Measurements from ENCODE around the gene SLC30A3. TPM values are rescaled to one million over a fixed set of nuclear protein-coding genes. Genes with fewer than 3 reads are reported as not detected.
"Not testable (repeated sequence)": the region's sequence is repeated elsewhere in the genome, so short reads cannot be mapped to it uniquely, and the experiment has no call there.

Gene SLC30A3
- total RNA-seq, 1 experiment from 2014 or later = not detected

DNA sequence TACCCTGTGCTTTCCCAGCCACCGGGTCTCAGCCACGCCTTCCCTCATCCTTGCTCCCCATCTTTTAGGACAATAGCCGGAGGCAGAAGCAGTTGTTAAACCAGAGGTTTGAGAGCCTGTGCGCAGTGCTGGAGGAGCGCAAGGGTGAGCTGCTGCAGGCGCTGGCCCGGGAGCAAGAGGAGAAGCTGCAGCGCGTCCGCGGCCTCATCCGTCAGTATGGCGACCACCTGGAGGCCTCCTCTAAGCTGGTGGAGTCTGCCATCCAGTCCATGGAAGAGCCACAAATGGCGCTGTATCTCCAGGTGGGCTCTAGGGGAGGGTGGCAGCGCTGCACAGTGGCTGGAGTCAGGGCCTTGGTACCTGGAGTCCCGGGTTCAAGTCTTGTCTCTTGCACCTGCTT lies 42.7 kb upstream of the SLC30A3 start:
- Mint-ChIP-seq H3K9me3 (ENCODE audit: low read depth, unreplicated experiment) (no peaks in the 10 kb centered on the region), H3K36me3 (ENCODE audit: insufficient read depth, unreplicated experiment) (peaks cover 19% of the 10 kb centered on the region), H3K27me3 (ENCODE audit: unreplicated experiment) (peaks cover 23% of the 10 kb centered on the region), H3K4me1 (ENCODE audit: low read depth, unreplicated experiment) (no peaks in the 10 kb centered on the region), H3K27ac (ENCODE audit: unreplicated experiment) (no peak overlapping the region), H3K4me3 (ENCODE audit: low read depth, unreplicated experiment) (no peak overlapping the region)
- TF ChIP-seq, protein P1, sequence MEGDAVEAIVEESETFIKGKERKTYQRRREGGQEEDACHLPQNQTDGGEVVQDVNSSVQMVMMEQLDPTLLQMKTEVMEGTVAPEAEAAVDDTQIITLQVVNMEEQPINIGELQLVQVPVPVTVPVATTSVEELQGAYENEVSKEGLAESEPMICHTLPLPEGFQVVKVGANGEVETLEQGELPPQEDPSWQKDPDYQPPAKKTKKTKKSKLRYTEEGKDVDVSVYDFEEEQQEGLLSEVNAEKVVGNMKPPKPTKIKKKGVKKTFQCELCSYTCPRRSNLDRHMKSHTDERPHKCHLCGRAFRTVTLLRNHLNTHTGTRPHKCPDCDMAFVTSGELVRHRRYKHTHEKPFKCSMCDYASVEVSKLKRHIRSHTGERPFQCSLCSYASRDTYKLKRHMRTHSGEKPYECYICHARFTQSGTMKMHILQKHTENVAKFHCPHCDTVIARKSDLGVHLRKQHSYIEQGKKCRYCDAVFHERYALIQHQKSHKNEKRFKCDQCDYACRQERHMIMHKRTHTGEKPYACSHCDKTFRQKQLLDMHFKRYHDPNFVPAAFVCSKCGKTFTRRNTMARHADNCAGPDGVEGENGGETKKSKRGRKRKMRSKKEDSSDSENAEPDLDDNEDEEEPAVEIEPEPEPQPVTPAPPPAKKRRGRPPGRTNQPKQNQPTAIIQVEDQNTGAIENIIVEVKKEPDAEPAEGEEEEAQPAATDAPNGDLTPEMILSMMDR (IDR thresholded peaks at IDR 0.05; ENCODE audit: unreplicated experiment) = no peak
- CTCF ChIA-PET = interaction anchor here (0.5 to 1.9 kb wide), 2 partner anchors 13 to 36 kb away, joined by 3 to 5 read pairs; no protein-coding TSS in a partner anchor
- intact Hi-C loops (cut with micrococcal nuclease; ENCODE audit: unreplicated experiment) = no loop called here
- no TSS peak for BruUV-seq (replicated peaks)
- no peak for DNase-seq

DNA sequence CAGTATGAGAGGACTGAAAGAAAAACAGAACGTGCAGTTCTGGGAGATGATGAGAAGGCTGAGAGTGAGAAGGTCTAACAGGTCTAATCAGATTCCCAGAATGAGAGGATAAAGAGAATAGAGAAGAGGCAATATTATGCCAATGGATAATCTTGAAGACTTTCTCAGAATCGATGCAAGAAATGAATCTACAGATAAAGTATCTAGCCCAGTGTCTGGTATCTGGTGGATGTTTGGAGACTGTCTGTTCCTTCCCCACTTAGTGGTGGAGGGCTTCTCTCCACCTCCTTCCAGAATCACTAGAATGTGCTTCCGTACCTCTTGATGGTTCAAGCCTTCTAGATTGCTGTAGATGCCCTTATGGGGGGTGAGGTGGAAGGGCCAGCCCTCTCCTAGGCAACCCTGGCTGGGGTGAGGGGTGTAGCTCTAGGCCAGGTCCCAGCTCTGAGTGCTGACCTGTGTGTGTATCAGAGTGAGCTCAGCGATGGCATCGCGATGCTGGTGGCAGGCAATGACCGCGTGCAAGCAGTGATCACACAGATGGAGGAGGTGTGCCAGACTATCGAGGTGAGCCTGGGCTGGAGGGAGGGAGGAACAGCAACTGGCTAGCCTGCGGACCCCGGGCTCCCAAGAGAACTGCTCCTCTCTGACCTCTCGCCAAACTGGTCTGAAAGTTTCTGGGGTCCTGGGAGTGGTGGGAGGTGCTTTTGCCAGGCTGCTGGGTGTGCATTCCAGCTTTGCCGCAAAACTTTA lies 41.8 kb upstream of the SLC30A3 start:
- H3K4me3 Mint-ChIP-seq (ENCODE audit: low read depth, unreplicated experiment) = no peak overlapping the region

DNA sequence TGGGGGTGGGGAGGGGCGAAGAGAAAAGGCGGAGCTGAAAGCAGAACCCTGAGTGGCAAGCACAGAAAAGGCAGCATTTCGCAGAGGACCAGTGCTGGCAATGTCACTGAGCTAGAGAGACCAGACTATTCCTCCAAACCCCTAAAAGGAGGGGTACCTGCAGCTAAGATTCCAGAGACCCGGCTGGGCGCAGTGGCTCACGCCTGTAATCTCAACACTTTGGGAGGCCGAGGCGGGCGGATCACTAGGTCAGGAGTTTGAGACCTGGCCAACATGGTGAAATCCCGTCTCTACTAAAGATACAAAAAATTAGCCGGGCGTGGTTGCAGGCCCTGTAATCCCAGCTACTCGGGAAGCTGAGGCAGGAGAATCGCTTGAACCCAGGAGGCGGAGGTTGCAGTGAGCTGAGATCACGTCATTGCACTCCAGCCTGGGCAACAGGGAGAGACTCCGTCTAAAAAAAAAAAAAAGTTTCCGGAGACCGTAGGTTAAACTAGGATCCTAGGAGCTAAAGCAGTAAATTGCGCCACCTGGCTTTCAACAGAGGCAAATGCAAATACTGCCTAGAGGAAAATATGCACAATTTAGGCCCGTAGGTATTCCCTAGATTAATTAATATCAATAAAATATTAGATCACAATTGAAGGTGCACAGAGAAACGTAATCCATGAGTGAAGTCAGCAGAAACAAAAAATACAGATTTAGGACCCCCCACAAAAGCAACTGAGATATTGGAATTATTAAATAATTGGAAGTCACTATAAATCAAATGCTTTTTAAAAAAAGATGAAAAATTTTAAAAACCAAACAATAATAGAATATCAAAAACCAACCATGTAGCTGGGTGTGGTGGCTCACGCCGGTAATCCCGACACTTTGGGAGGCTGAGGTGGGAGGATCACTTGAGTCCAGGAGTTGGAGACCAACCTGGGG lies 40.5 kb upstream of the SLC30A3 start:
- TF ChIP-seq, protein P1 (IDR thresholded peaks at IDR 0.05; ENCODE audit: unreplicated experiment) = peak; percentile 80
- peak; percentile 59 for DNase-seq
- Mint-ChIP-seq H3K4me3 (ENCODE audit: low read depth, unreplicated experiment) (peak overlapping the region; percentile 40), H3K27me3 (ENCODE audit: unreplicated experiment) (peaks cover 31% of the 10 kb centered on the region), H3K4me1 (ENCODE audit: low read depth, unreplicated experiment) (no peaks in the 10 kb centered on the region), H3K27ac (ENCODE audit: unreplicated experiment) (no peak overlapping the region), H3K9me3 (ENCODE audit: low read depth, unreplicated experiment) (no peaks in the 10 kb centered on the region), H3K36me3 (ENCODE audit: insufficient read depth, unreplicated experiment) (peaks cover 15% of the 10 kb centered on the region)
- BruUV-seq (replicated peaks) = no TSS peak
- CTCF ChIA-PET = interaction anchor here (0.6 to 2.2 kb wide), 12 partner anchors 11 to 132 kb away, joined by 3 to 32 read pairs (median 6); partner anchors contain the start of gene MPV17
- intact Hi-C loops (cut with micrococcal nuclease; ENCODE audit: unreplicated experiment) = loop anchor here (2.0 kb wide), 1 partner anchor 205 kb away; no protein-coding TSS in a partner anchor

More for the DNA sequence above, 41.8 kb upstream of the SLC30A3 start:
- TF ChIP-seq, protein P1 (IDR thresholded peaks at IDR 0.05; ENCODE audit: unreplicated experiment) = no peak
- no peaks in the 10 kb centered on the region for H3K4me1 Mint-ChIP-seq (ENCODE audit: low read depth, unreplicated experiment)
- CTCF ChIA-PET = interaction anchor here (1.9 kb wide), 1 partner anchor 14 kb away, joined by 5 read pairs; no protein-coding TSS in a partner anchor
- no peak overlapping the region for H3K27ac Mint-ChIP-seq (ENCODE audit: unreplicated experiment)
- intact Hi-C loops (cut with micrococcal nuclease; ENCODE audit: unreplicated experiment) = no loop called here
- no peak for DNase-seq
- no TSS peak for BruUV-seq (replicated peaks)
- H3K27me3 Mint-ChIP-seq (ENCODE audit: unreplicated experiment) = peaks cover 23% of the 10 kb centered on the region
- no peaks in the 10 kb centered on the region for H3K9me3 Mint-ChIP-seq (ENCODE audit: low read depth, unreplicated experiment)
- peaks cover 17% of the 10 kb centered on the region for H3K36me3 Mint-ChIP-seq (ENCODE audit: insufficient read depth, unreplicated experiment)

DNA sequence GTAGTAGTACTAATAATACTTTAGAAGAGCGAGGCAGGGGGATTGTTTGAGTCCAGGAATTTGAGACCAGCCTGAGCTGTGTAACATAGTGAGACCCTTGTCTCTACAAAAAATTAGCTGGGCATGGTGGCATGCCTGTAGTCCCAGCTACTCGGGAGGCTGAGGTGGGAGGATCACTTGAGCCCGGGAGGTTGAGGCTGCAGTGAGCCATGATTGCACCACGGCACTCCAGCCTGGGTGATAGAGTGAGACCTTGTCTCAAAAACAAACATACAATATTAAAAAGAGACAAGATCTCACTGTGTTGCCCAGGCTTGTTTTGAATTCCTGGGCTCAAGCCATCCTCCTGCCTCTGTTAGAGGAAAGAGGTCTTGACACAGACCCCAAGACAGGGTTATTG lies 37.8 kb upstream of the SLC30A3 start:
- CTCF ChIA-PET; H3K9me3 Mint-ChIP-seq (ENCODE audit: low read depth, unreplicated experiment); H3K4me3 Mint-ChIP-seq (ENCODE audit: low read depth, unreplicated experiment); intact Hi-C loops (cut with micrococcal nuclease; ENCODE audit: unreplicated experiment); BruUV-seq (replicated peaks); H3K36me3 Mint-ChIP-seq (ENCODE audit: insufficient read depth, unreplicated experiment); H3K4me1 Mint-ChIP-seq (ENCODE audit: low read depth, unreplicated experiment); DNase-seq; H3K27ac Mint-ChIP-seq (ENCODE audit: unreplicated experiment): not testable (repeated sequence)
- peaks cover 23% of the 10 kb centered on the region for H3K27me3 Mint-ChIP-seq (ENCODE audit: unreplicated experiment)
